Stimulated activated CD8-positive, alpha-beta memory T cell treated with anti-CD3 and anti-CD28 coated beads, Interleukin-2, amount 100 ng/mL, for 48 hours (primary cell): ENCODE data around the gene MBIP.

Source experiments
- DNase-seq, 2 donors: peaks; one replicate each; pipeline ENCODE4 v3.0.0-alpha.2; 2020; ENCODE audit warnings: low read depth in 2 of 2

Gene MBIP

DNA sequence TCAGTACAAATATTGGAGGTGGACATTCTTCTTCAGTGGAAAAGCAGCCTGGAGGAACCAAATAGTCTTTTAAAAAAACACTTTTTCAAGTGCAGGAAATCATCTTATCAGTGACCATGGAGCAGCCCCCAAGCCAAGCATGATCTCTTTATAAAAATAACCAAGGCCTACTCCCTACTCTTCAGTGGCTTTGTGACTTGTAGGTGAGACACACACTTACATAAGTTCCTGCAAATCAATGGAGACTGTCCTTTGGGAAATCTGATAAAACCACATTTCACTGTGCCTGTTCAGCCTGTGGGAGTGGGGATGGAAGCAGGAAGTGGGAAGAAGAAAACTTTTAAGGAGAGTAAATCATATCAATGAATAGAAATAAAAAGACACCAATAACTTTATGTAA, 56.3 kb downstream of the MBIP start:
- DNase-seq: no peak

DNA sequence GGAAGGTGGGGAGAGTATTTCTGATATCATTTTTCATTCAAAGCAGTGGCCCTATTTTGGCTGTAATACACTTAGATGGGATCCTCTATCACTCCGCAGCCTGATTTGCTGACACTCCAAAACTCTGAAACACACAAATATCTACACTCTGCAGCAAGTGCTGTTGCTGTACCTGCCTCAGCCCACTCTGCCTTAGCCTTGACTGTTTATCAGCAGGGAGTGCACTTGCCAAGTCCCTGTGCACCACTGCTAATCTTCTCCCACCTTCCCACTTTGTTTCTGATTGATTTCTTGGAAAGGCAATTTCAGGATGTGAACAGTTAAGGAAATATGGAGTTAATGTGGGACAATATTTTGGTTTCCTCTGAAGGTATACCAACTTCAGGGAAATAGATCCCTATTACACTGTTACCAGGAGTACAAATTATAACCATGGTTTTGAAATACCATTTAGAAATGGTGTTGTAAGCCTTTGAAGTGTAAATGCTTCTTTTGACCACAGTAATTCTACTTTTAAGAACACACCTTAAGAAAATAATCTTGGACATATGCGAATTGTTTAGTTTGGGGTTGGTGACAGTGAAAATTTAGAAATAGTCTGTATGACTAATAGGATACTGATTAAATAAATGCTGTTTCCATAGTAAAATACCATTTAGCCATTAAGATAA, 59.3 kb downstream of the MBIP start:
- DNase-seq: no peak

DNA sequence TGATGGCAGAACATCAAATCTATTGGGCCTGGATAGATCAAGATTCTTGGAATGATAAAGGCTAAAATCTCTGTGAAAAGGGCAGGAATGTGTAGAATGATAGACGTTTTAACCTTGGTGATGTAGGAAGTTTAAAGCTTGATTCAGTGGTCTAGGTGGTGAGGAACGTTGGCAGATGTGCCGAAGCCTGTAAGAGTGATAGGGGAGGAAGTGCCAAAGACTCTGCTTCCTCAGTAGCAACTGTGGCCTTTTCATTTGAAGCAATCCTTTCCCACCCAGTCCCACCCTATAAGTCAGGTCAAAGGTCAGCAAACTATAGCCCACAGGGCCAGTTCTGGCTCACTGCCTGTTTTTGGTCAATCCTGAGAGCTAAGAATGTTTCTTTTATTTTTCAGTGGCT, 62.2 kb downstream of the MBIP start:
- no peak for DNase-seq

DNA sequence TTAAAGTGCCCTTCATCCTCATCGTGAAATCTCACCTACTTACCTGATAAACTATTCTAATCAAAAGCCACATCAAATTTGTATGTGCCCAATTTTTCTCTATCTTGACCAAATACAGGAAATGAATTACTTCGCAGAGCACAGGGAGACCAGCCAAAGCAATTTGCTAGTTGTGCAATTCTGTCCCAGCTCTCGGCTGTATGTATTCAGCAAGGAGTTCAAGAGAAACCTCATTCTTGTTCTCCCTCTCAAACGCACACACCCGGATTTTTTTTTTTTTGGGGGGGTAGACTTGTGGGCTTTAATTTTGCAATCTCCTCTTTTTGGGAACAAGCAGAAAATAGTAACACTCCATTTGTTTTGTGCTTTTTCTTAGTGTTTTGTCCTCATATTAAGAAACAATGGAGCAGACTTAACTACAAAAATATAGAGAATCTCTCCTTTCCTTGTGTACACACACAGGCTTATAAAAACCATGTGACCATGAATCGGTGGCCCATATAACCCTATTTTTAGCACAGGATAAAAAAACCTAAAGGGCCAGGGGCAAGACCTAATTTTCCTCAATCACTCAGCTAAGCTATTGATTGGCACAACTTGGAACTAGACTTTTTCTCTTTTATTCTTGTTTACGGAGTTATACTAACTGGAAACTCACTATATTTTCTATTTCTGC, 64.2 kb downstream of the MBIP start:
- DNase-seq: no peak

DNA sequence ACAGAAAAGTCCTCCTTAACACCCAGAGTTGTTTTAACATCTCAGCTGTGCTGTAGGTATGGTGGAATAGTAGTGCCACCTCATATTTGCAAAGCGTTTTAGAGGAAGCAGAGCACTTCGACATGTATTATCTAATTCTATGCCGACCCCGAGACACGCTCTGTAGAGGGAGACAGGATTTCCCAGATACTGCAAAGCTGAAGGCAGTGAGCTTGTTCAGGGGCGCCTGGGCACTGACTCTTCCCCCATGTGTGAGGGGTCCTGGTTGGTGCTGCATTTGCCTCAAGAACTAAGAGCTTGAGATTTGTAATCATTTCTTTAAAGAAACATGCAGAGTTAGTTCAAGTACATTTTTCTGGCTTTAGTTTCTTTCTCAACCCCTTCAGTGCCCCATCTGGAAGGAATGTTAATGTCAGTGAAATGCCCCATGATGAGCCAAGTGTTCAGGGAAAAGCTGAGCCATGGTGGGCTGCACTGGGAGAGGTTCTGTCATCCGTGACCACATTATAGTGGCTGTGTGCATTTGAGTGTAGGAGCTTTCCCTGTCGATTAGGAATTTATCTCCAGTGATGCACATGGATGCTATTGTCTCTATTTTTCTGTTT, 66.3 kb downstream of the MBIP start:
- no peak for DNase-seq
